ENCODE data around the gene TC2N.

Gene TC2N

GRCh38 chr14:91729756-91730155 lies 137.6 kb downstream of the TC2N start:
- Mint-ChIP-seq H3K36me3 (ENCODE audit: low read depth) (peaks cover 2% of the 10 kb centered on the region), H3K27me3 (ENCODE audit: low read depth) (no peaks in the 10 kb centered on the region), H3K9me3 (no peaks in the 10 kb centered on the region), H3K4me1 (ENCODE audit: low read depth) (no peaks in the 10 kb centered on the region), H3K27ac (no peak overlapping the region), H3K4me3 (no peak overlapping the region)

Measured in T-helper 1 cell treated with Interleukin-12 subunit alpha and Interleukin-12 subunit beta and Interleukin-4 antibody, amounts not matched to agents 30 μg/mL and 1 μg/mL, for 36 hours (primary cell).